ENCODE measurements around the gene ABCA13.

- no peak for TF ChIP-seq ZNF677 (tag by site-specific recombination; IDR thresholded peaks at IDR 0.05)
- no peak for TF ChIP-seq HOXA7 (CRISPR knock-in tag; IDR thresholded peaks at IDR 0.05; ENCODE audit: borderline replicate concordance)
- TF ChIP-seq, protein P1, sequence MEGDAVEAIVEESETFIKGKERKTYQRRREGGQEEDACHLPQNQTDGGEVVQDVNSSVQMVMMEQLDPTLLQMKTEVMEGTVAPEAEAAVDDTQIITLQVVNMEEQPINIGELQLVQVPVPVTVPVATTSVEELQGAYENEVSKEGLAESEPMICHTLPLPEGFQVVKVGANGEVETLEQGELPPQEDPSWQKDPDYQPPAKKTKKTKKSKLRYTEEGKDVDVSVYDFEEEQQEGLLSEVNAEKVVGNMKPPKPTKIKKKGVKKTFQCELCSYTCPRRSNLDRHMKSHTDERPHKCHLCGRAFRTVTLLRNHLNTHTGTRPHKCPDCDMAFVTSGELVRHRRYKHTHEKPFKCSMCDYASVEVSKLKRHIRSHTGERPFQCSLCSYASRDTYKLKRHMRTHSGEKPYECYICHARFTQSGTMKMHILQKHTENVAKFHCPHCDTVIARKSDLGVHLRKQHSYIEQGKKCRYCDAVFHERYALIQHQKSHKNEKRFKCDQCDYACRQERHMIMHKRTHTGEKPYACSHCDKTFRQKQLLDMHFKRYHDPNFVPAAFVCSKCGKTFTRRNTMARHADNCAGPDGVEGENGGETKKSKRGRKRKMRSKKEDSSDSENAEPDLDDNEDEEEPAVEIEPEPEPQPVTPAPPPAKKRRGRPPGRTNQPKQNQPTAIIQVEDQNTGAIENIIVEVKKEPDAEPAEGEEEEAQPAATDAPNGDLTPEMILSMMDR (tag by site-specific recombination; IDR thresholded peaks at IDR 0.05): no peak
Observed at GRCh38 chr7:48141521-48141920, 29.7 kb upstream of the ABCA13 start.
